ENCODE results near the gene CCDC141.

DNA sequence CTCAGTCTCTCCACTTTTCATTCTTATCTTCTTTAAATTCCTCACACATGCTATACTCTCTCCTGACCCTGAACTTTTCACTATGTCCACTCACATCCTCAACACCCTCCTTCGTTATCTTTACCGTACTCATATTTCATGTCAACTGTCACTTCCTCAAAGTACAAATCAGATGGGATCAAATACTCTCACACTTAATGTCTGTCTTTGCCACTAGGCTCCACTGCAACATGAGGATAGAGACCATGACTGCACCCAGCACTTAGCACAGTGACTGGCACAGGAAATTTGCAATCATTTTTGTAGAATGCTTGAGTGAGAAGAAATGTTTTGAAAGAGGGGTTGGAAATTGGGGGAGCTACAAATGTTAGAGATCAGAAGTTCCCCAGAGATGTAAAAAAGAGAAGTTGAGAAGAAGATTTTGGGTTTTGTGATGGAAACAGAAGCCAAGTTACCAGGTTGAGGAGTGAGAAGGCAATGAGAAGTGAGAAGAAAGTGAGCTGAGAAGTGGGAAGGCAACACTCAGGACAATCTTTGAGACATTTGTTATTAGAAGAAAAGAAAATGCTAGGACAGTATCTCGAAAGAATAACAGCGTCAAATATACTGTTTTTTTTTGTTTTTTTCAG lies 87.0 kb downstream of the CCDC141 start:
- TF ChIP-seq, protein P1, sequence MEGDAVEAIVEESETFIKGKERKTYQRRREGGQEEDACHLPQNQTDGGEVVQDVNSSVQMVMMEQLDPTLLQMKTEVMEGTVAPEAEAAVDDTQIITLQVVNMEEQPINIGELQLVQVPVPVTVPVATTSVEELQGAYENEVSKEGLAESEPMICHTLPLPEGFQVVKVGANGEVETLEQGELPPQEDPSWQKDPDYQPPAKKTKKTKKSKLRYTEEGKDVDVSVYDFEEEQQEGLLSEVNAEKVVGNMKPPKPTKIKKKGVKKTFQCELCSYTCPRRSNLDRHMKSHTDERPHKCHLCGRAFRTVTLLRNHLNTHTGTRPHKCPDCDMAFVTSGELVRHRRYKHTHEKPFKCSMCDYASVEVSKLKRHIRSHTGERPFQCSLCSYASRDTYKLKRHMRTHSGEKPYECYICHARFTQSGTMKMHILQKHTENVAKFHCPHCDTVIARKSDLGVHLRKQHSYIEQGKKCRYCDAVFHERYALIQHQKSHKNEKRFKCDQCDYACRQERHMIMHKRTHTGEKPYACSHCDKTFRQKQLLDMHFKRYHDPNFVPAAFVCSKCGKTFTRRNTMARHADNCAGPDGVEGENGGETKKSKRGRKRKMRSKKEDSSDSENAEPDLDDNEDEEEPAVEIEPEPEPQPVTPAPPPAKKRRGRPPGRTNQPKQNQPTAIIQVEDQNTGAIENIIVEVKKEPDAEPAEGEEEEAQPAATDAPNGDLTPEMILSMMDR (IDR thresholded peaks at IDR 0.05): no peak
- no peak for TF ChIP-seq POLR2A (IDR thresholded peaks at IDR 0.05)
